Measurements from ENCODE around the gene SLC35D1.
"Not testable (repeated sequence)": the region's sequence is repeated elsewhere in the genome, so short reads cannot be mapped to it uniquely, and the experiment has no call there.

Gene SLC35D1

DNA sequence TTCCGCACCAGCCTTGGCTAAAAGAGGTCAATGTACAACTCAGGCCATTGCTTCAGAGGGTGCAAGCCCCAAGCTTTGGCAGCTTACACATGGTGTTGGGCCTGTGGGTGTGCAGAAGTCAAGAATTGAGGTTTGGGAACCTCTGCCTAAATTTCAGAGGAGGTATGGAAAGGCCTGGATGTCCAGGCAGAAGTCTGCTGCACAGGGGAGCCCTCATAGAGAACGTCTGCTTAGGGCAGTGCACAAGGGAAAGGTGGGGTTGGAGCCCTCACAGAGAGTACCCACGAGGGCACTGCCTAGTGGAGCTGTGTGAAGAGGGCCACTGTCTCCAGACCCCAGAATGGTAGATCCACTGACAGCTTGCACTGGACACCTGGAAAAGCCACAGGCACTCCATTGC, 13.7 kb upstream of the SLC35D1 start:
- not testable (repeated sequence) for H3K79me2 ChIP-seq (ENCODE audit: control insufficient read depth, insufficient read depth, low read length, poor library complexity); H3K9me3 ChIP-seq (ENCODE audit: insufficient read depth, low read depth, low read length); H4K91ac ChIP-seq (ENCODE audit: low read depth, low read length); H3K14ac ChIP-seq (ENCODE audit: low read length); H3K79me1 ChIP-seq (ENCODE audit: low read length); H3K18ac ChIP-seq (ENCODE audit: low read length); H3K27me3 ChIP-seq (ENCODE audit: insufficient read depth, low read length); H4K12ac ChIP-seq (ENCODE audit: low read depth, low read length); H2BK120ac ChIP-seq (ENCODE audit: insufficient read depth, low read length, poor library complexity); H3K36me3 ChIP-seq (ENCODE audit: control insufficient read depth in 1 of 2, insufficient read depth in 2 of 2, low read length in 2 of 2); H3K27ac ChIP-seq (ENCODE audit: low read depth, low read length); H2BK5ac ChIP-seq (ENCODE audit: low read depth, low read length, poor library complexity); H3K4ac ChIP-seq (ENCODE audit: low read depth, low read length); H3K4me2 ChIP-seq (ENCODE audit: low read length); DNase-seq; H3K4me1 ChIP-seq (ENCODE audit: control insufficient read depth in 1 of 2, insufficient read depth in 2 of 2, low read length in 2 of 2); H2AFZ ChIP-seq (ENCODE audit: insufficient read depth, low read length, poor library complexity); H3K9ac ChIP-seq (ENCODE audit: low read length); H2BK12ac ChIP-seq (ENCODE audit: low read length); H4K8ac ChIP-seq (ENCODE audit: low read depth, low read length); H3K23ac ChIP-seq (ENCODE audit: low read length); H3K4me3 ChIP-seq (ENCODE audit: low read depth, low read length); H2AK5ac ChIP-seq (ENCODE audit: low read length)
- WGBS (ENCODE audit: extremely low coverage, insufficient coverage, insufficient read length), result no CpG with 5 or more reads among the region's 3 CpGs

GRCh38 chr1:67062412-67062811, 8.5 kb upstream of the SLC35D1 start:
- H3K23ac ChIP-seq (ENCODE audit: low read length), result no peak overlapping the region
- H3K14ac ChIP-seq (ENCODE audit: low read length), result no peak overlapping the region
- no peak overlapping the region for H2BK120ac ChIP-seq (ENCODE audit: insufficient read depth, low read length, poor library complexity)
- H4K8ac ChIP-seq (ENCODE audit: low read depth, low read length), result no peak overlapping the region
- no peak overlapping the region for H2AFZ ChIP-seq (ENCODE audit: insufficient read depth, low read length, poor library complexity)
- H4K91ac ChIP-seq (ENCODE audit: low read depth, low read length), result no peak overlapping the region
- H2AK5ac ChIP-seq (ENCODE audit: low read length), result no peak overlapping the region
- no peak overlapping the region for H4K12ac ChIP-seq (ENCODE audit: low read depth, low read length)
- H3K18ac ChIP-seq (ENCODE audit: low read length), result no peak overlapping the region
- H3K27me3 ChIP-seq (ENCODE audit: insufficient read depth, low read length), result no peaks in the 10 kb centered on the region
- WGBS (ENCODE audit: extremely low coverage, insufficient coverage, insufficient read length), result no CpG with 5 or more reads among the region's 1 CpG
- DNase-seq, result no peak
- H3K9me3 ChIP-seq (ENCODE audit: insufficient read depth, low read depth, low read length), result peaks cover 1% of the 10 kb centered on the region
- H2BK5ac ChIP-seq (ENCODE audit: low read depth, low read length, poor library complexity), result no peak overlapping the region
- no peak overlapping the region for H3K4ac ChIP-seq (ENCODE audit: low read depth, low read length)
- H3K79me1 ChIP-seq (ENCODE audit: low read length), result no peaks in the 10 kb centered on the region
- no peak overlapping the region for H2BK12ac ChIP-seq (ENCODE audit: low read length)
- no peak overlapping the region for H3K4me3 ChIP-seq (ENCODE audit: low read depth, low read length)
- H3K36me3 ChIP-seq (ENCODE audit: control insufficient read depth in 1 of 2, insufficient read depth in 2 of 2, low read length in 2 of 2), result no peaks in the 10 kb centered on the region
- no peaks in the 10 kb centered on the region for H3K79me2 ChIP-seq (ENCODE audit: control insufficient read depth, insufficient read depth, low read length, poor library complexity)
- no peak overlapping the region for H3K9ac ChIP-seq (ENCODE audit: low read length)
- no peaks in the 10 kb centered on the region for H3K4me1 ChIP-seq (ENCODE audit: control insufficient read depth in 1 of 2, insufficient read depth in 2 of 2, low read length in 2 of 2)
- H3K4me2 ChIP-seq (ENCODE audit: low read length), result no peak overlapping the region
- no peak overlapping the region for H3K27ac ChIP-seq (ENCODE audit: low read depth, low read length)

DNA sequence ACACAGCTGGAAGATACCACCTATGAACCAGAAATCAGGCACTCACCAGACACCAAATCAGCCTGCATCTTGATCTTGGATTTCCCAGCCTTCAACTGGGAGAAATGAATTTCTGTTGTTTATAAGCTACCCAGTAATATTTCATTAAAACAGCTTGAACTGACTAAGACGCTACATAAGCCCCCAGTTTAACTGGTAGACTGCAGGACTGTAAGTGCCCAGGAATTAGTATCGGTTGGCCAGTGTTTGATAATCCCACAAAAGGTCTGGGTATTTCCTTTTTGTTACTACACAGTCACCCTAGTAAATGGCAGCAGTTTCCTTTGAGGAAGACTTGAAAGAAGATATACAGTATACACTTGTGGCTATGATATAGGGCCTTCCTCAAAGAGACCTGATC, 7.3 kb upstream of the SLC35D1 start:
- Histone ChIP-seq H2BK120ac (ENCODE audit: insufficient read depth, low read length, poor library complexity) (no peak overlapping the region), H3K27me3 (ENCODE audit: insufficient read depth, low read length) (no peaks in the 10 kb centered on the region), H4K91ac (ENCODE audit: low read depth, low read length) (no peak overlapping the region), H3K4me2 (ENCODE audit: low read length) (no peak overlapping the region), H3K36me3 (ENCODE audit: control insufficient read depth in 1 of 2, insufficient read depth in 2 of 2, low read length in 2 of 2) (no peaks in the 10 kb centered on the region), H2BK12ac (ENCODE audit: low read length) (no peak overlapping the region), H3K18ac (ENCODE audit: low read length) (no peak overlapping the region), H3K9me3 (ENCODE audit: insufficient read depth, low read depth, low read length) (no peaks in the 10 kb centered on the region), H3K4ac (ENCODE audit: low read depth, low read length) (no peak overlapping the region), H2AK5ac (ENCODE audit: low read length) (no peak overlapping the region), H3K4me1 (ENCODE audit: control insufficient read depth in 1 of 2, insufficient read depth in 2 of 2, low read length in 2 of 2) (no peaks in the 10 kb centered on the region), H4K8ac (ENCODE audit: low read depth, low read length) (no peak overlapping the region), H3K79me2 (ENCODE audit: control insufficient read depth, insufficient read depth, low read length, poor library complexity) (no peaks in the 10 kb centered on the region), H3K14ac (ENCODE audit: low read length) (no peak overlapping the region), H3K23ac (ENCODE audit: low read length) (no peak overlapping the region), H2AFZ (ENCODE audit: insufficient read depth, low read length, poor library complexity) (no peak overlapping the region), H4K12ac (ENCODE audit: low read depth, low read length) (no peak overlapping the region), H3K9ac (ENCODE audit: low read length) (no peak overlapping the region), H3K27ac (ENCODE audit: low read depth, low read length) (no peak overlapping the region), H3K79me1 (ENCODE audit: low read length) (no peaks in the 10 kb centered on the region), H2BK5ac (ENCODE audit: low read depth, low read length, poor library complexity) (no peak overlapping the region), H3K4me3 (ENCODE audit: low read depth, low read length) (no peak overlapping the region)
- no peak for DNase-seq
- WGBS (ENCODE audit: extremely low coverage, insufficient coverage, insufficient read length), result no CpG with 5 or more reads among the region's 2 CpGs

DNA sequence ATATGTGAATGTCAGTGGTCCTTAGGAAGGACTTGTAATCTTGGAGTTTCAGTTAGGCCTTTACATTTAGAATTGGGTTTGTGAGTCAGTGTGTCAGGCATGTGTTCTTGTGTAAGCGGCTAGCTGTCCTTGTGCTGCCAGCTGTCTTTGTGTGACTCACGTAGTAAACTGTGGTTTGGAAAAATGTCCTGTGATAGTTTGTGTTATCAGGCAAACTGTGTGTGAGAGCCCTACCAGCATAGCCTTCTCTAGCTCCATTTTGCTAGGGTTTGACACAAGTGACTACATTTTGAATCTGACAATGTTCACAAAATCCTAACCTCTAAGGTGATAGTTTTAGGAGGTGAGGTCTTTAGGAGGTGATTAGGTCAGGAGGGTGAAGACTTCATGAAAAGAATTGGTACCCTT, 6.9 kb upstream of the SLC35D1 start:
- no peak overlapping the region for H3K4ac ChIP-seq (ENCODE audit: low read depth, low read length)

More for the DNA sequence above, 6.9 kb upstream of the SLC35D1 start:
- H3K14ac ChIP-seq (ENCODE audit: low read length), result no peak overlapping the region
- no peaks in the 10 kb centered on the region for H3K36me3 ChIP-seq (ENCODE audit: control insufficient read depth in 1 of 2, insufficient read depth in 2 of 2, low read length in 2 of 2)
- no peaks in the 10 kb centered on the region for H3K27me3 ChIP-seq (ENCODE audit: insufficient read depth, low read length)
- H2AK5ac ChIP-seq (ENCODE audit: low read length), result no peak overlapping the region
- no peaks in the 10 kb centered on the region for H3K79me2 ChIP-seq (ENCODE audit: control insufficient read depth, insufficient read depth, low read length, poor library complexity)
- WGBS (ENCODE audit: extremely low coverage, insufficient coverage, insufficient read length), result no CpG with 5 or more reads among the region's 2 CpGs
- no peak overlapping the region for H2AFZ ChIP-seq (ENCODE audit: insufficient read depth, low read length, poor library complexity)
- no peak overlapping the region for H4K91ac ChIP-seq (ENCODE audit: low read depth, low read length)
- H3K79me1 ChIP-seq (ENCODE audit: low read length), result no peaks in the 10 kb centered on the region
- no peak overlapping the region for H2BK5ac ChIP-seq (ENCODE audit: low read depth, low read length, poor library complexity)
- no peak overlapping the region for H3K4me2 ChIP-seq (ENCODE audit: low read length)
- no peak overlapping the region for H3K23ac ChIP-seq (ENCODE audit: low read length)
- no peak overlapping the region for H2BK12ac ChIP-seq (ENCODE audit: low read length)
- H3K27ac ChIP-seq (ENCODE audit: low read depth, low read length), result no peak overlapping the region
- no peak overlapping the region for H3K4me3 ChIP-seq (ENCODE audit: low read depth, low read length)
- no peak overlapping the region for H4K12ac ChIP-seq (ENCODE audit: low read depth, low read length)
- no peak overlapping the region for H3K18ac ChIP-seq (ENCODE audit: low read length)
- H4K8ac ChIP-seq (ENCODE audit: low read depth, low read length), result no peak overlapping the region
- no peak overlapping the region for H3K9ac ChIP-seq (ENCODE audit: low read length)
- H3K9me3 ChIP-seq (ENCODE audit: insufficient read depth, low read depth, low read length), result no peaks in the 10 kb centered on the region
- DNase-seq, result peak; percentile 87 to 95
- H2BK120ac ChIP-seq (ENCODE audit: insufficient read depth, low read length, poor library complexity), result no peak overlapping the region
- no peaks in the 10 kb centered on the region for H3K4me1 ChIP-seq (ENCODE audit: control insufficient read depth in 1 of 2, insufficient read depth in 2 of 2, low read length in 2 of 2)
